Measurements from ENCODE around the gene DLGAP3. TPM values are rescaled to one million over a fixed set of nuclear protein-coding genes. Genes with fewer than 3 reads are reported as not detected.

The DLGAP3 gene
- total and polyA plus RNA-seq, 9 donors: 0.15 to 0.95 (median 0.24) TPM

- peak; percentile 18 for DNase-seq
- WGBS (ENCODE audit: insufficient coverage): 14% methylated on average over 1 of the region's 14 CpGs
- peaks cover 16% of the 10 kb centered on the region for H3K27me3 ChIP-seq (ENCODE audit: control insufficient read depth, insufficient read depth, low read length)
Measured at GRCh38 chr1:34918977-34919561, 10.4 kb downstream of the DLGAP3 start.

GRCh38 chr1:34918386-34918976 is 11.0 kb downstream of the DLGAP3 start:
- Histone ChIP-seq H3K27ac (ENCODE audit: low read length) (no peak overlapping the region), H3K27me3 (ENCODE audit: control insufficient read depth, insufficient read depth, low read length) (peaks cover 16% of the 10 kb centered on the region), H3K9me3 (replicated peaks; ENCODE audit: control insufficient read depth, low read depth, low read length) (no peaks in the 10 kb centered on the region), H3K4me1 (ENCODE audit: control insufficient read depth, insufficient read depth, low read length) (no peaks in the 10 kb centered on the region), H3K36me3 (ENCODE audit: control insufficient read depth, insufficient read depth, low read length) (no peaks in the 10 kb centered on the region), H3K4me3 (ENCODE audit: low read length) (no peak overlapping the region)
- no peak for DNase-seq
- WGBS (ENCODE audit: insufficient coverage): 5% methylated on average over 4 of the region's 11 CpGs

More at GRCh38 chr1:34918977-34919561, 10.4 kb downstream of the DLGAP3 start:
- H3K4me1 ChIP-seq (ENCODE audit: control insufficient read depth, insufficient read depth, low read length): no peaks in the 10 kb centered on the region
- H3K4me3 ChIP-seq (ENCODE audit: low read length): no peak overlapping the region
- no peak overlapping the region for H3K27ac ChIP-seq (ENCODE audit: low read length)
- no peaks in the 10 kb centered on the region for H3K36me3 ChIP-seq (ENCODE audit: control insufficient read depth, insufficient read depth, low read length)
- H3K9me3 ChIP-seq (replicated peaks; ENCODE audit: control insufficient read depth, low read depth, low read length): no peaks in the 10 kb centered on the region

GRCh38 chr1:34917017-34917416 is 12.4 kb downstream of the DLGAP3 start:
- Histone ChIP-seq H3K27ac (ENCODE audit: low read length) (no peak overlapping the region), H3K4me1 (ENCODE audit: control insufficient read depth, insufficient read depth, low read length) (no peaks in the 10 kb centered on the region), H3K36me3 (ENCODE audit: control insufficient read depth, insufficient read depth, low read length) (no peaks in the 10 kb centered on the region), H3K4me3 (ENCODE audit: low read length) (no peak overlapping the region), H3K27me3 (ENCODE audit: control insufficient read depth, insufficient read depth, low read length) (peaks cover 13% of the 10 kb centered on the region), H3K9me3 (replicated peaks; ENCODE audit: control insufficient read depth, low read depth, low read length) (no peaks in the 10 kb centered on the region)
- DNase-seq: no peak
- WGBS (ENCODE audit: insufficient coverage): 80% methylated on average over 5 of the region's 6 CpGs

- WGBS (ENCODE audit: insufficient coverage): 71% methylated on average over 2 of the region's 4 CpGs
- Histone ChIP-seq H3K27me3 (ENCODE audit: control insufficient read depth, insufficient read depth, low read length) (peaks cover 13% of the 10 kb centered on the region), H3K36me3 (ENCODE audit: control insufficient read depth, insufficient read depth, low read length) (no peaks in the 10 kb centered on the region), H3K4me3 (ENCODE audit: low read length) (no peak overlapping the region), H3K9me3 (replicated peaks; ENCODE audit: control insufficient read depth, low read depth, low read length) (no peaks in the 10 kb centered on the region), H3K4me1 (ENCODE audit: control insufficient read depth, insufficient read depth, low read length) (no peaks in the 10 kb centered on the region), H3K27ac (ENCODE audit: low read length) (no peak overlapping the region)
- DNase-seq: no peak
Measured at GRCh38 chr1:34916104-34916503, 13.3 kb downstream of the DLGAP3 start.

- no peaks in the 10 kb centered on the region for H3K4me1 ChIP-seq (ENCODE audit: control insufficient read depth, insufficient read depth, low read length)
- H3K9me3 ChIP-seq (replicated peaks; ENCODE audit: control insufficient read depth, low read depth, low read length): no peaks in the 10 kb centered on the region
- 22% methylated on average over 5 of the region's 5 CpGs for WGBS (ENCODE audit: insufficient coverage)
- no peaks in the 10 kb centered on the region for H3K36me3 ChIP-seq (ENCODE audit: control insufficient read depth, insufficient read depth, low read length)
- peaks cover 13% of the 10 kb centered on the region for H3K27me3 ChIP-seq (ENCODE audit: control insufficient read depth, insufficient read depth, low read length)
- H3K4me3 ChIP-seq (ENCODE audit: low read length): no peak overlapping the region
- no peak for DNase-seq
- no peak overlapping the region for H3K27ac ChIP-seq (ENCODE audit: low read length)
Measured at GRCh38 chr1:34915521-34915920, 13.9 kb downstream of the DLGAP3 start.

GRCh38 chr1:34914958-34915357 is 14.5 kb downstream of the DLGAP3 start:
- DNase-seq: no peak
- no peaks in the 10 kb centered on the region for H3K9me3 ChIP-seq (replicated peaks; ENCODE audit: control insufficient read depth, low read depth, low read length)
- no peaks in the 10 kb centered on the region for H3K36me3 ChIP-seq (ENCODE audit: control insufficient read depth, insufficient read depth, low read length)
- peaks cover 11% of the 10 kb centered on the region for H3K27me3 ChIP-seq (ENCODE audit: control insufficient read depth, insufficient read depth, low read length)
- H3K27ac ChIP-seq (ENCODE audit: low read length): no peak overlapping the region
- WGBS (ENCODE audit: insufficient coverage): 86% methylated on average over 2 of the region's 2 CpGs
- no peaks in the 10 kb centered on the region for H3K4me1 ChIP-seq (ENCODE audit: control insufficient read depth, insufficient read depth, low read length)
- H3K4me3 ChIP-seq (ENCODE audit: low read length): no peak overlapping the region

- Histone ChIP-seq H3K36me3 (ENCODE audit: control insufficient read depth, insufficient read depth, low read length) (no peaks in the 10 kb centered on the region), H3K4me3 (ENCODE audit: low read length) (no peak overlapping the region), H3K27ac (ENCODE audit: low read length) (no peak overlapping the region), H3K27me3 (ENCODE audit: control insufficient read depth, insufficient read depth, low read length) (peaks cover 5% of the 10 kb centered on the region), H3K9me3 (replicated peaks; ENCODE audit: control insufficient read depth, low read depth, low read length) (no peaks in the 10 kb centered on the region), H3K4me1 (ENCODE audit: control insufficient read depth, insufficient read depth, low read length) (no peaks in the 10 kb centered on the region)
- 62% methylated on average over 2 of the region's 8 CpGs for WGBS (ENCODE audit: insufficient coverage)
- DNase-seq: no peak
Measured at GRCh38 chr1:34911465-34911864, 18.0 kb downstream of the DLGAP3 start.

- Histone ChIP-seq H3K27ac (ENCODE audit: low read length) (no peak overlapping the region), H3K9me3 (replicated peaks; ENCODE audit: control insufficient read depth, low read depth, low read length) (no peaks in the 10 kb centered on the region), H3K36me3 (ENCODE audit: control insufficient read depth, insufficient read depth, low read length) (no peaks in the 10 kb centered on the region), H3K27me3 (ENCODE audit: control insufficient read depth, insufficient read depth, low read length) (peaks cover 5% of the 10 kb centered on the region), H3K4me3 (ENCODE audit: low read length) (no peak overlapping the region), H3K4me1 (ENCODE audit: control insufficient read depth, insufficient read depth, low read length) (no peaks in the 10 kb centered on the region)
- WGBS (ENCODE audit: insufficient coverage): 62% methylated on average over 2 of the region's 4 CpGs
- DNase-seq: no peak
Measured at GRCh38 chr1:34910425-34910824, 19.0 kb downstream of the DLGAP3 start.

GRCh38 chr1:34908369-34908768 is 21.1 kb downstream of the DLGAP3 start:
- 71% methylated on average over 3 of the region's 3 CpGs for WGBS (ENCODE audit: insufficient coverage)
- Histone ChIP-seq H3K4me3 (ENCODE audit: low read length) (no peak overlapping the region), H3K9me3 (replicated peaks; ENCODE audit: control insufficient read depth, low read depth, low read length) (no peaks in the 10 kb centered on the region), H3K27ac (ENCODE audit: low read length) (no peak overlapping the region), H3K27me3 (ENCODE audit: control insufficient read depth, insufficient read depth, low read length) (no peaks in the 10 kb centered on the region), H3K36me3 (ENCODE audit: control insufficient read depth, insufficient read depth, low read length) (no peaks in the 10 kb centered on the region), H3K4me1 (ENCODE audit: control insufficient read depth, insufficient read depth, low read length) (no peaks in the 10 kb centered on the region)
- no peak for DNase-seq

GRCh38 chr1:34907487-34908090 is 21.9 kb downstream of the DLGAP3 start:
- no peaks in the 10 kb centered on the region for H3K9me3 ChIP-seq (replicated peaks; ENCODE audit: control insufficient read depth, low read depth, low read length)
- H3K4me1 ChIP-seq (ENCODE audit: control insufficient read depth, insufficient read depth, low read length): no peaks in the 10 kb centered on the region
- H3K36me3 ChIP-seq (ENCODE audit: control insufficient read depth, insufficient read depth, low read length): no peaks in the 10 kb centered on the region
- H3K27me3 ChIP-seq (ENCODE audit: control insufficient read depth, insufficient read depth, low read length): no peaks in the 10 kb centered on the region
- 73% methylated on average over 3 of the region's 5 CpGs for WGBS (ENCODE audit: insufficient coverage)
- no peak for DNase-seq
- H3K27ac ChIP-seq (ENCODE audit: low read length): no peak overlapping the region
- no peak overlapping the region for H3K4me3 ChIP-seq (ENCODE audit: low read length)

Measured in muscle of leg (tissue), 11 donors.